ENCODE data around the gene LRRC4B. TPM values are rescaled to one million over a fixed set of nuclear protein-coding genes. Genes with fewer than 3 reads are reported as not detected.

Gene LRRC4B
- total RNA-seq, 1 experiment from 2014 or later = 3.8 TPM

GRCh38 chr19:50565984-50566903, 2.0 kb downstream of the LRRC4B start:
- H3K4me1 Mint-ChIP-seq = peaks cover 26 to 59% of the 10 kb centered on the region in 2 experiments
- Histone ChIP-seq H3K9ac (ENCODE audit: extremely low read depth, insufficient read length, low read length) (no peak overlapping the region), H2BK120ac (ENCODE audit: low read depth, low read length, poor library complexity, severe bottlenecking) (no peak overlapping the region), H3K27ac (ENCODE audit: insufficient read length, low read depth, low read length) (no peak overlapping the region), H3T11ph (ENCODE audit: low read length) (no peak overlapping the region), H4K5ac (ENCODE audit: insufficient read length, low read depth, low read length) (no peak overlapping the region), H4K8ac (replicated peaks; ENCODE audit: insufficient read length, low read depth, low read length) (no peak overlapping the region), H3K9me3 (ENCODE audit: control insufficient read depth, low read depth, low read length) (no peaks in the 10 kb centered on the region), H3K79me1 (ENCODE audit: insufficient read depth, low read depth, low read length, poor library complexity, severe bottlenecking) (no peaks in the 10 kb centered on the region), H3K14ac (ENCODE audit: insufficient read depth, low read length) (no peak overlapping the region), H2BK5ac (ENCODE audit: insufficient read length, low read length) (no peak overlapping the region), H3K18ac (ENCODE audit: insufficient read length, low read depth, low read length) (no peak overlapping the region), H4K20me1 (ENCODE audit: control insufficient read depth, insufficient read depth, insufficient read length) (peaks cover 2% of the 10 kb centered on the region), H2BK15ac (ENCODE audit: low read depth, low read length) (no peak overlapping the region), H2AK5ac (ENCODE audit: insufficient read length, low read length) (no peak overlapping the region), H3K79me2 (ENCODE audit: insufficient read depth, low read length) (no peaks in the 10 kb centered on the region), H2AFZ (ENCODE audit: low read length) (no peak overlapping the region), H3K23ac (ENCODE audit: insufficient read length, low read depth, low read length) (no peak overlapping the region), H3K4me2 (ENCODE audit: insufficient read depth, insufficient read length, low read length) (peak overlapping the region; percentile 34), H2BK12ac (ENCODE audit: insufficient read length, low read depth, low read length) (no peak overlapping the region), H3K27me3 (ENCODE audit: insufficient read depth, low read length) (peaks cover 24% of the 10 kb centered on the region; the same call in 1 of the 2 replicates), H3K4ac (ENCODE audit: low read depth, low read length) (no peak overlapping the region), H2BK20ac (ENCODE audit: low read depth, low read length, poor library complexity, severe bottlenecking) (no peak overlapping the region), H3K56ac (ENCODE audit: insufficient read length, low read depth, low read length) (no peak overlapping the region), H3K4me1 (ENCODE audit: insufficient read depth, low read length) (no peaks in the 10 kb centered on the region; the same call in 1 of the 2 replicates), H4K91ac (ENCODE audit: insufficient read length, low read depth, low read length) (no peak overlapping the region), H3K23me2 (ENCODE audit: insufficient read length, low read depth, low read length, poor library complexity, severe bottlenecking) (peaks cover 9% of the 10 kb centered on the region)
- WGBS (ENCODE audit: extremely low coverage, insufficient read length, low lambda C conversion rate) = no CpG with 5 or more reads among the region's 36 CpGs
- no peak for DNase-seq
- TF ChIP-seq CTCF (conservative IDR thresholded peaks at IDR 0.05) = no peak
- H3K4me3 Mint-ChIP-seq = peak overlapping the region; percentile 51 to 78
- no peak overlapping the region for H3K27ac Mint-ChIP-seq
- peaks cover 0 to 3% of the 10 kb centered on the region in 2 experiments; a peak in 3 of 5 replicates for H3K9me3 Mint-ChIP-seq
- peaks cover 89% of the 10 kb centered on the region for H3K27me3 Mint-ChIP-seq (ENCODE audit: low read depth)
- no peaks in the 10 kb centered on the region; a peak in 3 of 7 replicates for H3K36me3 Mint-ChIP-seq (ENCODE audit: insufficient read depth in 1 of 3, low read depth in 3 of 3)
